OCI-LY1 (cell line): ENCODE data around the gene OXTR.

Experiments
- CTCF ChIP-seq: fragments of 200-600 bp; sonication (generic), shearing (Covaris generic); IDR thresholded peaks from 2 replicates; pipeline ENCODE4 v1.5.1; 2017; ENCODE audit warnings: mild to moderate bottlenecking, antibody characterized with exemption, low read length, moderate library complexity, mixed read lengths
- EZH2 ChIP-seq: fragments of 200-600 bp; sonication (generic), shearing (Covaris generic); IDR thresholded peaks from 2 replicates; pipeline ENCODE4 v1.8.0; 2017; ENCODE audit warnings: borderline replicate concordance, mixed run types, mild to moderate bottlenecking, antibody characterized with exemption, low read length, moderate library complexity, mixed read lengths

GRCh38 chr3:8761866-8762265 is 7.5 kb downstream of the OXTR start:
- TF ChIP-seq CTCF (no peak), EZH2 (no peak)
